K562 (cell line): ENCODE results near the gene MRPL11. TPM values are rescaled to one million over a fixed set of nuclear protein-coding genes. Genes with fewer than 3 reads are reported as not detected.
A peak's percentile ranks its signal among the peaks of the same experiment; 100 is the strongest.

Source experiments
- ATAC-seq: fragments of 200-7000 bp; cut with Tn5 transposase; 3 replicates; pipeline ENCODE4 v1.9.1; 2020; ENCODE audit warnings: moderate library complexity
- BruUV-seq: library from RNA; stranded (reverse); fragments of 400-500 nt; replicated peaks from 2 replicates; lab custom pipeline; 2021; lab: Mats Ljungman, UMichigan
- CTCF ChIA-PET: fragments of 300-600 bp; formaldehyde crosslinking; extraction: SDS; loops from one replicate; lab custom pipeline; 2021; ENCODE audit warnings: low intra/inter-chr PET ratio; lab: Yijun Ruan, JAX
- POLR2A ChIA-PET: fragments of 300-600, 350-650 bp; sonication (Branson Sonifier 250); formaldehyde crosslinking; extraction: SDS; loops from one replicate; lab custom pipeline; 2021; ENCODE audit warnings: antibody characterized with exemption, inconsistent platforms; lab: Yijun Ruan, JAX
- DNase-seq, 4 experiments: peaks; one replicate each; pipeline versions ENCODE4 v3.0.0 to v3.0.0-alpha.2; 2011 to 2018; ENCODE audit warnings: low spot score in 3 of 4, mixed read lengths in 3 of 4; ENCODE audit errors: extremely low read depth in 1 of 4
- FAIRE-seq: peaks from 2 replicates; lab custom pipeline; 2011; peaks lifted over from hg19 to GRCh38; lab: Jason Lieb, UNC
- H2AFZ ChIP-seq: 2 replicates; pipeline ENCODE4 v1.6.0; 2011; ENCODE audit warnings: low read depth, low read length, control low read depth, inconsistent platforms
- H3K27ac ChIP-seq: fragments of 200-600 bp; 3 replicates; pipeline ENCODE4 v1.8.0; 2011; ENCODE audit warnings: low read depth, mild to moderate bottlenecking, control low read depth, inconsistent platforms, low read length, moderate library complexity, mixed read lengths; ENCODE audit errors: extremely low read depth
- H3K27me3 ChIP-seq, 2 experiments: fragments of 300-600 bp in 1 of 2; 2 replicates in 1 of 2; 3 replicates in 1 of 2; pipeline versions ENCODE4 v1.6.0 to v1.8.0; 2011; ENCODE audit warnings: inconsistent platforms in 2 of 2, low read length in 2 of 2, mild to moderate bottlenecking in 1 of 2, mixed read lengths in 1 of 2, moderate library complexity in 1 of 2; ENCODE audit not compliant: control insufficient read depth in 2 of 2, insufficient read depth in 2 of 2
- H3K36me3 ChIP-seq: fragments of 300-600 bp; 3 replicates; pipeline ENCODE4 v1.8.0; 2011; ENCODE audit warnings: mild to moderate bottlenecking, low read length, inconsistent platforms; ENCODE audit not compliant: control insufficient read depth, insufficient read depth
- H3K4me1 ChIP-seq, 2 experiments: fragments of 200-600 bp in 1 of 2; replicated peaks in 1 of 2; 2 replicates in 1 of 2; 3 replicates in 1 of 2; pipeline versions ENCODE4 v1.5.1 to v1.8.0; 2011; ENCODE audit warnings: inconsistent platforms in 2 of 2, low read length in 2 of 2, mild to moderate bottlenecking in 1 of 2, mixed read lengths in 1 of 2, moderate library complexity in 1 of 2; ENCODE audit not compliant: control insufficient read depth in 2 of 2, insufficient read depth in 2 of 2
- H3K4me2 ChIP-seq: 2 replicates; pipeline ENCODE4 v1.6.1; 2011; ENCODE audit warnings: low read length, control low read depth, inconsistent platforms, mixed read lengths; ENCODE audit not compliant: insufficient read depth
- H3K4me3 ChIP-seq: fragments of 200-600 bp; sonication (generic), shearing (Covaris generic); 2 replicates; pipeline ENCODE4 v1.5.1; 2016; ENCODE audit warnings: control low read depth, inconsistent platforms
- H3K79me2 ChIP-seq: fragments of 200-600 bp; 3 replicates; pipeline ENCODE4 v1.8.0; 2011; ENCODE audit warnings: low read length, inconsistent platforms; ENCODE audit not compliant: control insufficient read depth, insufficient read depth
- H3K9ac ChIP-seq, 2 experiments: 2 replicates each; pipeline versions ENCODE4 v1.6.0 to v1.6.1; 2011; ENCODE audit warnings: low read depth in 2 of 2, low read length in 2 of 2, control low read depth in 1 of 2, inconsistent platforms in 1 of 2, mild to moderate bottlenecking in 1 of 2, mixed read lengths in 1 of 2; ENCODE audit not compliant: insufficient read depth in 1 of 2
- H3K9me1 ChIP-seq: one replicate; pipeline ENCODE4 v1.6.0; 2011; ENCODE audit warnings: inconsistent platforms, mild to moderate bottlenecking, low read length, moderate library complexity; ENCODE audit not compliant: control insufficient read depth, insufficient read depth
- H3K9me3 ChIP-seq: replicated peaks from 2 replicates; pipeline ENCODE4 v1.5.1; 2011; ENCODE audit warnings: low read depth, low read length, inconsistent platforms; ENCODE audit not compliant: control insufficient read depth, insufficient read depth
- H4K20me1 ChIP-seq: replicated peaks from 2 replicates; pipeline ENCODE4 v1.6.1; 2011; ENCODE audit warnings: low read length, inconsistent platforms, mixed read lengths; ENCODE audit not compliant: control insufficient read depth, insufficient read depth
- GATAD2B ChIP-seq: fragments of 450-650 bp; IDR thresholded peaks from 2 replicates; pipeline ENCODE4 v1.6.1; 2017; ENCODE audit warnings: mild to moderate bottlenecking, borderline replicate concordance
- HMG20A ChIP-seq: fragments of 450-650 bp; formaldehyde crosslinking; conservative IDR thresholded peaks from 2 replicates; pipeline ENCODE4 v1.4.0; 2020; ENCODE audit warnings: mild to moderate bottlenecking, mixed read lengths
- MYC ChIP-seq, 2 experiments: fragments of 250-450 bp in 1 of 2; sonication (Bioruptor Pico) in 1 of 2; IDR thresholded peaks; 2 replicates each; pipeline versions ENCODE4 v1.5.1 to v1.6.1; 2012 to 2021; ENCODE audit warnings: low read depth in 2 of 2, borderline replicate concordance in 1 of 2, improper control_type of control experiment in 1 of 2, low read length in 1 of 2, mild to moderate bottlenecking in 1 of 2, moderate library complexity in 1 of 2
- NFATC3 ChIP-seq: fragments of 450-650 bp; IDR thresholded peaks from 2 replicates; pipeline ENCODE4 v1.6.1; 2017; ENCODE audit warnings: mild to moderate bottlenecking
- PREB ChIP-seq: sonication (generic); formaldehyde crosslinking; IDR thresholded peaks from 2 replicates; pipeline ENCODE4 v1.8.1; 2023; ENCODE audit warnings: mild to moderate bottlenecking, missing genetic modification reagents
- RFX1 ChIP-seq: fragments of 450-650 bp; IDR thresholded peaks from 2 replicates; pipeline ENCODE4 v1.6.1; 2016; ENCODE audit warnings: mild to moderate bottlenecking, moderate library complexity
- SAFB ChIP-seq: fragments of 200-400 bp; formaldehyde crosslinking; IDR thresholded peaks from 2 replicates; pipeline ENCODE4 v1.6.1; 2017; ENCODE audit warnings: low read depth, low read length, borderline replicate concordance
- SNAPC5 ChIP-seq: fragments of 250-450 bp; sonication (Bioruptor Pico); IDR thresholded peaks from 2 replicates; pipeline ENCODE4 v1.8.0; 2021; ENCODE audit warnings: moderate library complexity, mild to moderate bottlenecking, inconsistent platforms
- SPI1 ChIP-seq: IDR thresholded peaks from 2 replicates; pipeline ENCODE4 v1.6.1; 2011; ENCODE audit warnings: low read depth, low read length, control low read depth, borderline replicate concordance
- ZNF408 ChIP-seq: fragments of 250-450 bp; sonication (Bioruptor Pico); IDR thresholded peaks from 2 replicates; pipeline ENCODE4 v1.4.0; 2020; ENCODE audit warnings: low read depth, mild to moderate bottlenecking, moderate library complexity
- WGBS: fragments of 100-300 bp; shearing (Covaris generic); methylation state at CpG from one replicate; pipeline ENCODE4 v1.1.6; 2016; ENCODE audit warnings: low coverage, mixed read lengths; ENCODE audit not compliant: insufficient coverage; ENCODE audit errors: missing lambda C conversion rate; 5-methylcytosine and 5-hydroxymethylcytosine counted together
- in situ Hi-C: fragments of 300-500 bp; cut with MboI; formaldehyde crosslinking; loops from 4 replicates; pipeline ENCODE4 v1.15.0; 2018; ENCODE audit warnings: inconsistent platforms, mixed read lengths
- intact Hi-C: fragments of 100-400 bp; cut with micrococcal nuclease; formaldehyde crosslinking; loops from 2 replicates; pipeline ENCODE4 v1.14.2; 2022
- polyA plus RNA-seq, 8 experiments: library from polyadenylated mRNA; depleted of rRNA in 4 of 8; stranded (reverse) in 5 of 8; unstranded in 3 of 8; fragments of >200 nt; fragmentation: Nextera tagmentation in 2 of 8; fragmentation: Illumina TruSeq in 1 of 8; extraction: Ambion mirVana in 2 of 8; extraction: Trizol in 1 of 8; gene quantifications; 2 replicates each; pipeline versions ENCODE4 v1.2.1 to v1.2.3, GENCODE V29; 2011 to 2014; ENCODE audit warnings: inconsistent platforms in 1 of 8, missing spikeins in 1 of 8
- total RNA-seq, 7 experiments: library from RNA; depleted of rRNA in 6 of 7; stranded (reverse); fragments of >200 nt in 6 of 7; fragmentation: Illumina TruSeq in 2 of 7; extraction: Trizol in 2 of 7; gene quantifications; 2 replicates each; pipeline versions ENCODE4 v1.2.1 to v1.2.3, GENCODE V29; 2011 to 2021; ENCODE audit warnings: low replicate concordance in 1 of 7

The MRPL11 gene
- total and polyA plus RNA-seq, 9 of the 15 experiments (the other 6 are each of a cell fraction or from before 2014, with no cell fraction given) = 33.0 to 173 (median 91.9) TPM

GRCh38 chr11:66467756-66468155 lies 29.1 kb upstream of the MRPL11 start:
- peaks cover 6% of the 10 kb centered on the region; the same call in 1 of the 2 replicates for H4K20me1 ChIP-seq
- no peak for TF ChIP-seq ZNF408 (CRISPR knock-in tag)
- TF ChIP-seq SPI1 = peak; percentile 26; the same call in 1 of the 2 replicates
- TF ChIP-seq RFX1 = peak; percentile 68
- peak overlapping the region; percentile 69; the same call in 1 of the 2 replicates for H3K4me2 ChIP-seq
- ChIA-PET CTCF (no interaction called here), POLR2A (interaction anchor here (0.7 to 2.6 kb wide), 4 partner anchors 12 to 850 kb away, joined by 3 to 18 read pairs (median 8); partner anchors contain the start of gene DPP3)
- FAIRE-seq (no peak), ATAC-seq (no peak), DNase-seq (no peak)
- H3K4me1 ChIP-seq = peaks cover 0 to 24% of the 10 kb centered on the region in 2 experiments; a peak in 3 of 5 replicates
- H3K9ac ChIP-seq = peak overlapping the region in 1 of 2 experiments; percentile 83; a peak in 1 of 4 replicates
- intact Hi-C loops = no loop called here
- WGBS = 54% methylated on average over 6 of the region's 6 CpGs
- no peaks in the 10 kb centered on the region for H3K9me1 ChIP-seq
- H2AFZ ChIP-seq = peak overlapping the region; percentile 74
- H3K27me3 ChIP-seq = no peaks in the 10 kb centered on the region
- TSS peak; percentile 75 for BruUV-seq
- H3K27ac ChIP-seq = no peak overlapping the region
- in situ Hi-C loops = no loop called here
- H3K36me3 ChIP-seq = peaks cover 3% of the 10 kb centered on the region; the same call in 1 of the 3 replicates
- H3K79me2 ChIP-seq = no peaks in the 10 kb centered on the region
- peak overlapping the region; percentile 56; the same call in 1 of the 2 replicates for H3K4me3 ChIP-seq
- no peaks in the 10 kb centered on the region for H3K9me3 ChIP-seq

- 10% methylated on average over 28 of the region's 72 CpGs for WGBS
- no peaks in the 10 kb centered on the region for H3K79me2 ChIP-seq
- intact Hi-C loops = no loop called here
- no peaks in the 10 kb centered on the region for H3K9me3 ChIP-seq
- peak overlapping the region; percentile 69 for H3K4me2 ChIP-seq
- H2AFZ ChIP-seq = peak overlapping the region; percentile 74
- ChIA-PET POLR2A (interaction anchor here (0.6 to 2.6 kb wide), 6 partner anchors 12 to 850 kb away, joined by 3 to 18 read pairs (median 4); partner anchors contain the start of genes DPP3 and MRPL11), CTCF (interaction anchor here (0.7 kb wide), 1 partner anchor 58 kb away, joined by 6 read pairs; no protein-coding TSS in a partner anchor)
- peak overlapping the region; percentile 56 for H3K4me3 ChIP-seq
- DNase-seq = peak in 2 of 4 experiments; percentile 51 to 62
- H3K4me1 ChIP-seq = peaks cover 0 to 24% of the 10 kb centered on the region in 2 experiments; a peak in 3 of 5 replicates
- H3K27ac ChIP-seq = no peak overlapping the region
- H3K27me3 ChIP-seq = no peaks in the 10 kb centered on the region
- no peaks in the 10 kb centered on the region; the same call in 2 of the 3 replicates for H3K36me3 ChIP-seq
- H3K9ac ChIP-seq = peak overlapping the region; percentile 35 to 83; a peak in 3 of 4 replicates
- in situ Hi-C loops = no loop called here
- BruUV-seq = no TSS peak
- no peak for FAIRE-seq
- peaks cover 4% of the 10 kb centered on the region; the same call in 1 of the 2 replicates for H4K20me1 ChIP-seq
- peak; percentile 67 for ATAC-seq
- no peaks in the 10 kb centered on the region for H3K9me1 ChIP-seq
- TF ChIP-seq SAFB (0 out of 2 replicates have a peak, but pooled peaks have one; percentile 9), GATAD2B (peak; percentile 83), MYC (IDR thresholded peaks at IDR 0.05; ENCODE audit: low read depth, low read length) (no peak), MYC (CRISPR knock-in tag; IDR thresholded peaks at IDR 0.05; ENCODE audit: borderline replicate concordance, low read depth) (no peak), HMG20A (CRISPR knock-in tag) (no peak), PREB (CRISPR knock-in tag) (no peak), NFATC3 (no peak), SNAPC5 (CRISPR knock-in tag) (no peak)
Observed at GRCh38 chr11:66467034-66467659, 28.5 kb upstream of the MRPL11 start.
